GM23338 (cell line): ENCODE results near the gene LIN54. TPM values are rescaled to one million over a fixed set of nuclear protein-coding genes. Genes with fewer than 3 reads are reported as not detected.

Experiments used
- ATAC-seq: fragments of 200-7000 bp; cut with Tn5 transposase; 3 replicates; pipeline ENCODE4 v1.9.1; 2020
- DNase-seq: peaks from one replicate; pipeline ENCODE4 v3.0.0-alpha.2; 2015; ENCODE audit warnings: low spot score
- H2AFZ ChIP-seq: fragments of 200-600 bp; sonication (generic); 2 replicates; pipeline ENCODE4 v1.8.0; 2016; ENCODE audit warnings: antibody characterized with exemption, mild to moderate bottlenecking, moderate library complexity
- H3F3A ChIP-seq: fragments of 200-600 bp; sonication (generic); replicated peaks from 2 replicates; pipeline ENCODE4 v1.8.0; 2017; ENCODE audit warnings: antibody characterized with exemption, mixed run types, low read depth
- H3K27ac ChIP-seq: fragments of 200-600 bp; sonication (generic); 2 replicates; pipeline ENCODE4 v1.6.1; 2016; ENCODE audit warnings: low read depth
- H3K27me3 ChIP-seq: fragments of 200-600 bp; sonication (generic); 2 replicates; pipeline ENCODE4 v1.8.0; 2016; ENCODE audit warnings: mild to moderate bottlenecking, mixed run types, moderate library complexity; ENCODE audit not compliant: insufficient read depth
- H3K36me3 ChIP-seq: fragments of 200-600 bp; sonication (generic); 2 replicates; pipeline ENCODE4 v1.8.0; 2016; ENCODE audit warnings: mild to moderate bottlenecking; ENCODE audit not compliant: insufficient read depth
- H3K4me1 ChIP-seq: fragments of 200-600 bp; sonication (generic); 2 replicates; pipeline ENCODE4 v1.8.0; 2016; ENCODE audit warnings: mild to moderate bottlenecking, moderate library complexity; ENCODE audit not compliant: insufficient read depth
- H3K4me2 ChIP-seq: fragments of 200-600 bp; sonication (generic); 2 replicates; pipeline ENCODE4 v1.7.1; 2017; ENCODE audit warnings: mixed run types
- H3K4me3 ChIP-seq: fragments of 200-600 bp; sonication (generic); 2 replicates; pipeline ENCODE4 v1.6.1; 2016; ENCODE audit warnings: mixed run types
- H3K79me2 ChIP-seq: fragments of 200-600 bp; sonication (generic); replicated peaks from 2 replicates; pipeline ENCODE4 v1.8.0; 2017; ENCODE audit warnings: mild to moderate bottlenecking; ENCODE audit not compliant: insufficient read depth
- H3K9me2 ChIP-seq: fragments of 200-600 bp; sonication (generic); 2 replicates; pipeline ENCODE4 v1.8.0; 2017; ENCODE audit not compliant: insufficient read depth
- H4K20me1 ChIP-seq: fragments of 200-600 bp; sonication (generic); replicated peaks from 2 replicates; pipeline ENCODE4 v1.8.0; 2017; ENCODE audit warnings: mild to moderate bottlenecking; ENCODE audit not compliant: insufficient read depth
- H3K27ac Mint-ChIP-seq: 2 replicates; pipeline ENCODE4 v1.8.0; 2020; ENCODE audit warnings: inconsistent platforms, mild to moderate bottlenecking, moderate library complexity, mixed read lengths
- H3K27me3 Mint-ChIP-seq: 3 replicates; pipeline ENCODE4 v1.8.0; 2022; ENCODE audit warnings: low read depth, mild to moderate bottlenecking, moderate library complexity, mixed read lengths, inconsistent platforms; ENCODE audit not compliant: insufficient read depth, poor library complexity
- H3K36me3 Mint-ChIP-seq: 3 replicates; pipeline ENCODE4 v1.8.0; 2021; ENCODE audit warnings: low read depth, mild to moderate bottlenecking, inconsistent platforms, moderate library complexity, mixed read lengths
- H3K4me1 Mint-ChIP-seq: 3 replicates; pipeline ENCODE4 v1.8.0; 2020; ENCODE audit warnings: mild to moderate bottlenecking, inconsistent platforms, mixed read lengths
- H3K4me3 Mint-ChIP-seq: 3 replicates; pipeline ENCODE4 v1.8.0; 2021; ENCODE audit warnings: moderate library complexity, mild to moderate bottlenecking, inconsistent platforms, mixed read lengths
- H3K9me3 Mint-ChIP-seq: 3 replicates; pipeline ENCODE4 v1.8.0; 2020; ENCODE audit warnings: moderate library complexity, mild to moderate bottlenecking, inconsistent platforms, mixed read lengths
- CREB1 ChIP-seq: fragments of 250-450 bp; sonication (Bioruptor Pico); IDR thresholded peaks from 2 replicates; pipeline ENCODE4 v1.5.0; 2020; ENCODE audit warnings: low read depth, mild to moderate bottlenecking, moderate library complexity
- CTCF ChIP-seq, 2 experiments: fragments of 200-600 bp in 1 of 2; sonication (generic) in 1 of 2; conservative IDR thresholded peaks; 2 replicates each; pipeline versions ENCODE4 v1.5.1 to v1.6.1; 2016 to 2017; ENCODE audit warnings: antibody characterized with exemption in 2 of 2, low read depth in 2 of 2, mild to moderate bottlenecking in 2 of 2, moderate library complexity in 1 of 2
- ETS1 ChIP-seq: IDR thresholded peaks from 2 replicates; pipeline ENCODE4 v1.6.1; 2016; ENCODE audit warnings: antibody characterized with exemption
- JUNB ChIP-seq: IDR thresholded peaks from one replicate; pipeline ENCODE4 v1.6.1; 2016; ENCODE audit warnings: antibody characterized with exemption; ENCODE audit not compliant: unreplicated experiment
- POLR2AphosphoS5 ChIP-seq: IDR thresholded peaks from 2 replicates; pipeline ENCODE4 v1.6.1; 2016; ENCODE audit warnings: antibody characterized with exemption, low read depth
- ZNF114 ChIP-seq: fragments of 250-450 bp; sonication (Bioruptor Pico); IDR thresholded peaks from 2 replicates; pipeline ENCODE4 v1.5.0; 2020; ENCODE audit warnings: mild to moderate bottlenecking, moderate library complexity
- ZNF331 ChIP-seq: fragments of 250-450 bp; sonication (Bioruptor Pico); IDR thresholded peaks from 2 replicates; pipeline ENCODE4 v1.5.0; 2020; ENCODE audit warnings: low read depth, mild to moderate bottlenecking, moderate library complexity
- polyA plus RNA-seq: library from polyadenylated mRNA; unstranded; fragments of >200 nt; fragmentation: Nextera tagmentation; extraction: Ambion mirVana; gene quantifications from 2 replicates; pipeline ENCODE4 v1.2.1, GENCODE V29; 2016
- total RNA-seq: library from RNA; depleted of rRNA; stranded (reverse); fragments of >200 nt; shearing (Covaris generic); gene quantifications from 2 replicates; pipeline ENCODE4 v1.2.3, GENCODE V29; 2014

LIN54 gene
- total and polyA plus RNA-seq, 2 experiments from 2014 or later, result 4.0 to 11.2 TPM

DNA sequence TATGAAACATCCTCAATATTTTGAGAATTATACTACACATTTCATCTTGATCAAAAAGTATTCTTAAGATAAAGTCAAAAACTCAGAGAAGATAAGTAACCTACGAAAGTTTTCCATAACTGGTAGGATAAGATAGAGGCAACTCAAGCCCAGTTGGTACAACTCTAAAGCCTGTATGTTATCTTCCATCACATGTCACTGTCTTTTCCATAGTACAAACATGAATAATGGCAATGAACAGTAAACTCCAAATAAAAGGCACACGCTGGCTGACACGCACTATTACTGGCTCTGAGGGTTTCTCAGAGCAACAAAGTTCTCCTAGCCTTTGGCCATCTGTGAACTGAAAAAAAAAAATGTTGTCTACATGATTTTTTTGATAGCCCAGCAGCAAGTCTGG is 27.2 kb downstream of the LIN54 start (continued):
- no peak for TF ChIP-seq CTCF (conservative IDR thresholded peaks at IDR 0.05; ENCODE audit: low read depth in 2 of 2)
- TF ChIP-seq ZNF114, result no peak
- TF ChIP-seq ETS1, result no peak
- TF ChIP-seq CREB1 (CRISPR knock-in tag), result no peak
- no peak for TF ChIP-seq JUNB
- TF ChIP-seq ZNF331 (CRISPR knock-in tag), result no peak

GRCh38 chr4:82981138-82981537 is 29.5 kb downstream of the LIN54 start:
- H3K36me3 Mint-ChIP-seq, result no peaks in the 10 kb centered on the region
- Histone ChIP-seq H3F3A (no peaks in the 10 kb centered on the region), H3K4me1 (no peaks in the 10 kb centered on the region), H4K20me1 (no peaks in the 10 kb centered on the region; the same call in 1 of the 2 replicates), H3K9me2 (no peaks in the 10 kb centered on the region), H3K27me3 (no peaks in the 10 kb centered on the region), H3K27ac (no peak overlapping the region), H2AFZ (no peak overlapping the region), H3K4me2 (no peak overlapping the region), H3K79me2 (no peaks in the 10 kb centered on the region), H3K36me3 (no peaks in the 10 kb centered on the region), H3K4me3 (no peak overlapping the region)
- peaks cover under 1% of the 10 kb centered on the region for H3K27me3 Mint-ChIP-seq
- DNase-seq, result no peak
- H3K4me3 Mint-ChIP-seq, result no peak overlapping the region
- H3K4me1 Mint-ChIP-seq, result no peaks in the 10 kb centered on the region
- TF ChIP-seq ZNF331 (CRISPR knock-in tag), result no peak
- no peaks in the 10 kb centered on the region for H3K9me3 Mint-ChIP-seq
- no peak overlapping the region for H3K27ac Mint-ChIP-seq
- ATAC-seq, result no peak

DNA sequence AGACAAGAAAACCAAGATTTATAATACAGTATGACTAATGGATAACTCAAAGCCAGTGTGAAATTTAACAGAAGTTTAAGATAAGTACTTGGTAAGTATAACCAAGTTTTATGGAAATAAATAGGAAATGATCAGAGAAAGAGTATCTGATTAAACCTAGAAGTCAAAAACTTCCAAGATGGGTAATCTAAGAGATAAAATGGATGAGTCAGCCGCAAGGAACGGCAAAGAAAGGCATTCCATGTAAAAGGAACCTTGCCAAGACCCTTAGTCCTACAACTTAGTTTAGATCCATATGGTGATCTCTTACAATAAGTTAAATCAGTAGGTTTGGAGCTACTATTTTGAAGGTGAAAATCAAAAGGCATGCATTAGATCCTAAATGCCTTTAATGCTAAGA is 34.8 kb downstream of the LIN54 start:
- Mint-ChIP-seq H3K9me3 (no peaks in the 10 kb centered on the region), H3K36me3 (peaks cover 4% of the 10 kb centered on the region; the same call in 2 of the 3 replicates), H3K4me3 (no peak overlapping the region), H3K27me3 (no peaks in the 10 kb centered on the region), H3K4me1 (no peaks in the 10 kb centered on the region), H3K27ac (no peak overlapping the region)
- no peak for ATAC-seq
- Histone ChIP-seq H3K36me3 (no peaks in the 10 kb centered on the region), H3K79me2 (no peaks in the 10 kb centered on the region), H3K4me2 (no peak overlapping the region), H3K4me3 (no peak overlapping the region), H3K27ac (no peak overlapping the region), H4K20me1 (peaks cover 3% of the 10 kb centered on the region; the same call in 1 of the 2 replicates), H3F3A (no peaks in the 10 kb centered on the region), H3K9me2 (no peaks in the 10 kb centered on the region), H3K4me1 (no peaks in the 10 kb centered on the region), H2AFZ (no peak overlapping the region), H3K27me3 (no peaks in the 10 kb centered on the region)
- TF ChIP-seq ZNF331 (CRISPR knock-in tag), result no peak
- TF ChIP-seq CREB1 (CRISPR knock-in tag), result no peak
- no peak for TF ChIP-seq POLR2AphosphoS5
- TF ChIP-seq ETS1, result no peak
- DNase-seq, result no peak
